ENCODE results near the gene ARHGDIB.

ARHGDIB gene

DNA sequence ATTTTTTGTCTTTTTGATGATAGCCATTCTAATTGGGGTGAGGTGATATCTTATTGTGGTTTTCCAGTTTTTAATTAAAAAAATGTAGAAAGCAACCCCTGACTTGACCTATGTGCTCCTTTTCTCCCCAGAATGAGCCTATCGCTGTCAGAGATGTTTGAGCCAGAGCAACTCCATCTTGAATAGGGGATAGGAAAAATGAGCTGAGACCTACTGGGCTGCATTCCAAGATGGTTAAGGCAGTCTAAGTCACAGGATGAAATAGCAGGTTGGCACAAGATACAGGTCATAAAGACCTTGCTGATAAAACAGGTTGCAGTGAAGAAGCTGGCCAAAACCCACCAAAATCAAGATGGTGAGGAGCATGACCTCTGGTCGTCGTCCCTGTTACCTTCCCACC is 36.9 kb downstream of the ARHGDIB start:
- 0 out of 2 replicates have a peak, but pooled peaks cover 2% of the 10 kb centered on the region for H3K27me3 ChIP-seq (ENCODE audit: low read depth)
- no peak overlapping the region for H3K4me3 ChIP-seq
- in situ Hi-C loops (cut with MboI; ENCODE audit: low sequenced_read_pairs) = no loop called here
- H3K36me3 ChIP-seq (replicated peaks) = no peaks in the 10 kb centered on the region
- H3K9me3 ChIP-seq = no peaks in the 10 kb centered on the region
- H3K4me1 ChIP-seq = no peaks in the 10 kb centered on the region
- no peak for DNase-seq (ENCODE audit: low spot score in 2 of 2)

DNA sequence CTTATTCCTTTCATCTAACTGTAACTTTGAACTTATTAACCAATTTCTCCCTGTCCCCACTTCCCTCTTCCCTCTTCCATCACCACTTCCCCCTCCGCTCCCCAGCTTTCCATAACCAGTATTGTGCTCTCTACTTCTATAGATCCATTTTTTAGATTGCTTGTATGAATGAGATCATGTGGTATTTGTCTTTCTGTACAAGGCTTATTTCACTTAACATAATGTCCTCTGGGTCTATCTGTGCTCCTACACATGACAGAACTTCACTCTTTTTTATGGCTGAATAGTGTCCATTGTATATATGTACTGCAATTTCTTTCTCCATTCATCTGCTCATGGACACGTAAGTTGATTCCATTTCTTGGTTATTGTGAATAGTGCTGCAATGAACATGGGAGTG is 37.5 kb downstream of the ARHGDIB start:
- Histone ChIP-seq H3K36me3 (replicated peaks) (no peaks in the 10 kb centered on the region), H3K4me1 (no peaks in the 10 kb centered on the region), H3K27me3 (ENCODE audit: low read depth) (0 out of 2 replicates have a peak, but pooled peaks cover 2% of the 10 kb centered on the region), H3K4me3 (no peak overlapping the region), H3K9me3 (no peaks in the 10 kb centered on the region)
- in situ Hi-C loops (cut with MboI; ENCODE audit: low sequenced_read_pairs) = no loop called here
- no peak for DNase-seq (ENCODE audit: low spot score in 2 of 2)

DNA sequence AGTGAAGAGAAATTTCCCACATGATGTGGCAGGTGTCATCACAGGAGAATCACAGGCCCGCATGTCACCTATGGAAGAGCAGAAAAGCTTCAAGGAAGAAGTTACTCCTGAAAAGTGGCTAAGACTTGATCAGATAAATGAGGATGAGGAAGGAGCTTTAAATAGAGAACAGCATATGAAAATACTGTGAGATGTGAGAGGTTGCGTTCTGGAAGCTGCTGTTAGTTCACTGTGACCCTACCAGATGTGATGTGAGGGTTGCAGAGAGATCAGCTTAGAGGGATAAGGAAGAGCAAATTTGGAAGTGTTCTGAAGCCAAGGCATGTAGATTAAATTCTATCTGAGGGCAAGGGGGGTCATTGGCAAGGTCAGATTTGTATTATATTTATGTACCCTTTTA is 40.2 kb downstream of the ARHGDIB start:
- Histone ChIP-seq H3K27me3 (ENCODE audit: low read depth) (no peaks in the 10 kb centered on the region), H3K4me1 (no peaks in the 10 kb centered on the region), H3K36me3 (replicated peaks) (no peaks in the 10 kb centered on the region), H3K4me3 (no peak overlapping the region), H3K9me3 (no peaks in the 10 kb centered on the region)
- no peak for DNase-seq (ENCODE audit: low spot score in 2 of 2)
- in situ Hi-C loops (cut with MboI; ENCODE audit: low sequenced_read_pairs) = no loop called here

DNA sequence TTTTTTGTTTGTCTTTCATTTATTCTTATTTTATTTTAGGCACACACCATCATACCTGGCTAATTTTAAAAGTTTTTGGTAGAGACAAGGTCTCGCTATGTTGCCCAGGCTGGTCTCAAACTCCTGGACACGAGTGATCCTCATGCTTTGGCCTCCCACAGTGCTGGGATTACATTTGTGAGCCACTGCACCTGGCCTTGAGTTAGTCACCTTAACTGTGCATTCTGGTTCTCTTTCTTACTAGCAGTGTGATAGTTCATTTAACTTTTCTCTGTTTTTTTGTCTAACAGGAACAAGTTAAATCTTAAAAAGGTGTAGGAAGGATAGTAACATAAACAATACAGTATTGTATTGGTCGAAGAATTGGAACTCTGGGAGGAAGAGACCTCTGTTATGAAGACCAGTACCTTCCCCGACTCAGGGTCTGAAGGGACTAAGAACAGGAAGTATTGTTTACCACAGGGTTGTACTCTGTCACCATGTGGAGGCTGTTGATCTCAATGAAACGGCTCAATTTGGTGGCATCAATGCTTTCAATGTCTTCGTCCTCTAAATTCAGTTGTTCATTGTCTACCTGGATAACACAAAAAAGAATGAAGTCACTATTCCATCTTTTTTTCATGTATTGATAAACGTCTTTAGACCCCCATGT is 40.8 kb downstream of the ARHGDIB start:
- no peak overlapping the region for H3K4me3 ChIP-seq
- in situ Hi-C loops (cut with MboI; ENCODE audit: low sequenced_read_pairs) = no loop called here
- H3K27me3 ChIP-seq (ENCODE audit: low read depth) = no peaks in the 10 kb centered on the region
- H3K36me3 ChIP-seq (replicated peaks) = no peaks in the 10 kb centered on the region
- no peaks in the 10 kb centered on the region for H3K4me1 ChIP-seq
- no peak for DNase-seq (ENCODE audit: low spot score in 2 of 2)
- H3K9me3 ChIP-seq = no peaks in the 10 kb centered on the region

DNA sequence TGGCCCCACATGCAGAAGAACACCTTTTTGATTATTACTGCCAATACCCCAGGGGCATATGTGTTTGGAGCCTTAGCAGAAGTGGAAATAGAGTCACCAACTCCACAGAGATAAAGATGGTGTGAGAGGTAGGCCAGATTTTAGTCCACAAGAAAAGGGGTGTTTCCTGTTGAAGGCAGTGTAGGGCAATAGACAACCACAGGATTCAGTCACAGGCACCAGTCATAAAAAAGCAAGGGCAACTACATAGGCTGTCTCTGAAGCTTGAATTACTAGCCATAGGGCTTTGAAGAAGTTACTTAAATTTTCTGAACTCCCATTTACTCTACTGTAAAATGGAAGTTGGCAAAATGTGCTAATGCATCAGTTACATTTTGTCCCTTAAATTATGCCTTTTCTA is 41.9 kb downstream of the ARHGDIB start:
- DNase-seq (ENCODE audit: low spot score in 2 of 2) = no peak
- Histone ChIP-seq H3K9me3 (no peaks in the 10 kb centered on the region), H3K36me3 (replicated peaks) (no peaks in the 10 kb centered on the region), H3K4me1 (no peaks in the 10 kb centered on the region), H3K4me3 (no peak overlapping the region), H3K27me3 (ENCODE audit: low read depth) (no peaks in the 10 kb centered on the region)
- in situ Hi-C loops (cut with MboI; ENCODE audit: low sequenced_read_pairs) = no loop called here

DNA sequence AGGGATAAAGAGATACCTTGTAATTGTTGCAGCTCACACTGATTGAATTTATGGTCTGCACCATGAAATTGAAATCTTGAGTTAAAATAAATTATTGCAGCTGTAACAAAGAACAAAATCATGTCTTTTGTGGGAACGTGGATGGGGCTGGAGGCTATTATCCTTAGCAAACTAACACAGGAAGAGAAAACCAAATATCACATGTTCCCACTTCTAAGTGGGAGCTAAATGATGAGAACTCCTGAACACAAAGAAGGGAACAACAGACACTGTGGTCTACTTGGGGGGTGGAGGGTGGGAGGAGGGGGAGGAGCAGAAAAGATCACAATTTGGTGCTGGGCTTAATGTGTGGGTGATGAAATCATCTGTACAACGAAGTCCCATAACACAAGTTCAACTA is 45.7 kb downstream of the ARHGDIB start:
- in situ Hi-C loops (cut with MboI; ENCODE audit: low sequenced_read_pairs) = no loop called here
- DNase-seq (ENCODE audit: low spot score in 2 of 2) = no peak

DNA sequence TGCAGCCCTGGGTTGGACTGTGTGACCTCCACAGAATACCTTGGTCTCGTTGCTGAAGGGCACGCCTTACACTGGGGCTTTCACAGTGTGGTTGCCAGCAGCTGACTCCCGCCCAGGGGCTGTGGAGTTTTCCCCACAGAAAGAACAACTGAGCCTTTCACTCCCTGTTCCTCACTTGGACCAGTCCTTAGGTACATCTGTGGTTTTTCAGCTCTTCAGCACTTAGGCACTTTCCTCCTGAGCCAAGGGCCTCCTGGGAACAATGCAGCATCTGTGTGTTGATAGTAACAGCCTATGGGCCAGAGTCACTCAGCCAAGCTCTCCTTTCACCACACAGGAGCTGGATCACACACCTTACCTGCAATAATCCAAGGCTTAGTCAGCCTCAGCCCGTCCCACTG is 48.0 kb downstream of the ARHGDIB start:
- no peaks in the 10 kb centered on the region for H3K36me3 ChIP-seq (replicated peaks)
- H3K27me3 ChIP-seq (ENCODE audit: low read depth) = no peaks in the 10 kb centered on the region
- no peaks in the 10 kb centered on the region for H3K9me3 ChIP-seq
- in situ Hi-C loops (cut with MboI; ENCODE audit: low sequenced_read_pairs) = no loop called here
- H3K4me3 ChIP-seq = no peak overlapping the region
- no peak for DNase-seq (ENCODE audit: low spot score in 2 of 2)
- no peaks in the 10 kb centered on the region for H3K4me1 ChIP-seq

More for the DNA sequence above, 45.7 kb downstream of the ARHGDIB start:
- Histone ChIP-seq H3K36me3 (replicated peaks) (no peaks in the 10 kb centered on the region), H3K9me3 (no peaks in the 10 kb centered on the region), H3K4me3 (no peak overlapping the region), H3K4me1 (no peaks in the 10 kb centered on the region), H3K27me3 (ENCODE audit: low read depth) (no peaks in the 10 kb centered on the region)

DNA sequence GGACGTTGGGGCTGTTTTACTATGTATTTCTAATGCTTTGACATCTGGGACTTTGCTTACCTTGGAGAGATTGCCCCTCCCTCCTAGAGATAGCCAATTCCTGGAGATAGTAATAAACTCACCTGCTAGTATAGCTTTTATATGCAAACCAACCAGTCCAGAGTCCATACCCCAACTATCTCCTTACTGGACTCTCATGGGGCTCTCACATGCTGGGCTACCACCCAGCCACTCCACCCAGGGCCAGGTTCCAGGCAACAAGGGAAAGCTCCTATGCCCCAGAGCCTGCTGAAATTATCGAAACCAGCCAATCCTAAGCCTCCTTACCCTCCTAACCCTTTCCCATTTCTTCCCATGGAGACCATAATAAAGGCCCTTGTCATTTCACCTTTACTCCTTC is 50.3 kb downstream of the ARHGDIB start:
- H3K9me3 ChIP-seq = no peaks in the 10 kb centered on the region
- in situ Hi-C loops (cut with MboI; ENCODE audit: low sequenced_read_pairs) = no loop called here
- H3K4me1 ChIP-seq = no peaks in the 10 kb centered on the region

DNA sequence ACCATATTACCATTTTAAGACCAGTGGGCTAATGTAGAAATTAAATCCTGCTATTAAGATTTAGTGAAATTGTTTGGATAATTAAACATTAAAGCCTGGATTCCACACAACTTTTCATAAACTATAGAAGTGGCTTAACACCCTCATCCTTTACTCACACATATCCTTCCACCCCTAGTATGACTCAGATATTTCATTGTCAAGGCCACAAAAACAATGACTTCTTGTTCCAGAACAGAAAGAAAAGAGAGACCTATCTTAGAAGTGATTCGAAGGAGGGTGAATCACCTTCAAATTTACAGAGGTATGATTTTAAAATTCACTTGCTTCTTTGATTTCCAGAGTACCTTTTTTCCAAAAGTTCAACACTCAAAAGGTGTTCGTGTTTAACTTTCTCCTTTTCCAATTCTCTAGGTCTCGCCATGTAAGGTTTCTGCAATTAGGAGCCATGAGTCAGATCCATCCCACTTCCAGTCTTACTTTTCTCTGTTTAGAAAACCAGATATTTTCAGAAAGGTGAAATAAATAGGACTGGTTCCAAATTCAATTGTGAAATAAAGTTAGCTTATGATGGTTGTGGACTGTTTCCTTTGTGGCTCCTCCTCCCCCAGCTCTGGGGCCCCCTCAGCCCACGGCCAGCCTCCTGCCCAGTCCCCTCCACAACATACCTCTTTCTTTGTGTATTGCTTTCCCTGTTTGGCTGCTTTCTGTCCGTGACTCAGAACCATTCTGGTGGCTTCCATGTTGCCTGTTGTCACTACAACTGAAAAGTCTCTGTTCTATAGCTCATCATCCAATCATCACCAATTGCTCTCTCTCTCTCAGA is 51.1 kb downstream of the ARHGDIB start:
- no peaks in the 10 kb centered on the region for H3K9me3 ChIP-seq
- no peaks in the 10 kb centered on the region for H3K27me3 ChIP-seq (ENCODE audit: low read depth)
- DNase-seq (ENCODE audit: low spot score in 2 of 2) = no peak
- no peaks in the 10 kb centered on the region for H3K36me3 ChIP-seq (replicated peaks)
- H3K4me3 ChIP-seq = no peak overlapping the region
- H3K4me1 ChIP-seq = no peaks in the 10 kb centered on the region
- in situ Hi-C loops (cut with MboI; ENCODE audit: low sequenced_read_pairs) = no loop called here

More for the DNA sequence above, 50.3 kb downstream of the ARHGDIB start:
- no peak for DNase-seq (ENCODE audit: low spot score in 2 of 2)
- H3K4me3 ChIP-seq = no peak overlapping the region
- H3K27me3 ChIP-seq (ENCODE audit: low read depth) = no peaks in the 10 kb centered on the region
- H3K36me3 ChIP-seq (replicated peaks) = no peaks in the 10 kb centered on the region

DNA sequence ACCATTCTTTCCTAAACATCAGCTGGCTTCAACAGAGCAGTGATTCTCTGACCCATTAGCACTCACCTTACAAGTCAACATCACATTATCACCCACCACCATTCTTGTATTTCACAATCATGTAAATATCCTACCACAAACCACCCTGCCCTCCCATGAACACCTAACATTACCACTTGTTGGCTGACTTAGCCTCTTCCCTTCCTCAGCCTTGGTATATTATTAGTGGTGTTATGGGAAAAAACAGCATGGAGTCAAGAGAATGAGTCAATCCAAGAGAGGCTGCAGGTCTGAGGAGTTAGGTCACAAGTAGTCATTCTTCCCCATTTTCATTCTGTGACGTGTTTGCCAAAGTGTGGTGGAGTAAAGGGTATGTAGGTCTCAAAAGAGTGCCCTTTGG is 53.4 kb downstream of the ARHGDIB start:
- Histone ChIP-seq H3K9me3 (no peaks in the 10 kb centered on the region), H3K4me1 (no peaks in the 10 kb centered on the region), H3K27me3 (ENCODE audit: low read depth) (no peaks in the 10 kb centered on the region), H3K36me3 (replicated peaks) (no peaks in the 10 kb centered on the region), H3K4me3 (no peak overlapping the region)
- no peak for DNase-seq (ENCODE audit: low spot score in 2 of 2)
- in situ Hi-C loops (cut with MboI; ENCODE audit: low sequenced_read_pairs) = no loop called here

DNA sequence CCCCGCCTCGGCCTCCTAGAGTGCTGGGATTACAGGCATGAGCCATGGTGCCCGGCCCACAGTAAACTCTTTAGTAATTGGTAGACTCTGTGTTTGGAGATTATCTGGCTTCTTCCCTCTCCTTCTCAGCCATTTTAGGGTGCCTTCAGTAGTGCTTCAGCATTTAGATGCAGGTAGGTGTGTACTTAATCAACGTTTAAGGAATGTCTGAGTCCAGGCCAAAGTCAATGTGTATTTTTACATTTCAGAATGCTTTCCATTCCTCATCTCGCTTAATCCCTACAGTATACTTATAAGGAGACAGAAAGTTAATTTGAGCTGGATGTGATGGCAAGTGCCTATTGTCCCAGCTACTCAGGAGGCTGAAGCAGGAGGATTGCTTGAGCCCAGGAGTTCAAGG is 55.3 kb downstream of the ARHGDIB start:
- H3K27me3 ChIP-seq (ENCODE audit: low read depth) = no peaks in the 10 kb centered on the region
- in situ Hi-C loops (cut with MboI; ENCODE audit: low sequenced_read_pairs) = no loop called here
- H3K9me3 ChIP-seq = no peaks in the 10 kb centered on the region
- no peaks in the 10 kb centered on the region for H3K4me1 ChIP-seq
- no peaks in the 10 kb centered on the region for H3K36me3 ChIP-seq (replicated peaks)
- no peak overlapping the region for H3K4me3 ChIP-seq
- no peak for DNase-seq (ENCODE audit: low spot score in 2 of 2)

DNA sequence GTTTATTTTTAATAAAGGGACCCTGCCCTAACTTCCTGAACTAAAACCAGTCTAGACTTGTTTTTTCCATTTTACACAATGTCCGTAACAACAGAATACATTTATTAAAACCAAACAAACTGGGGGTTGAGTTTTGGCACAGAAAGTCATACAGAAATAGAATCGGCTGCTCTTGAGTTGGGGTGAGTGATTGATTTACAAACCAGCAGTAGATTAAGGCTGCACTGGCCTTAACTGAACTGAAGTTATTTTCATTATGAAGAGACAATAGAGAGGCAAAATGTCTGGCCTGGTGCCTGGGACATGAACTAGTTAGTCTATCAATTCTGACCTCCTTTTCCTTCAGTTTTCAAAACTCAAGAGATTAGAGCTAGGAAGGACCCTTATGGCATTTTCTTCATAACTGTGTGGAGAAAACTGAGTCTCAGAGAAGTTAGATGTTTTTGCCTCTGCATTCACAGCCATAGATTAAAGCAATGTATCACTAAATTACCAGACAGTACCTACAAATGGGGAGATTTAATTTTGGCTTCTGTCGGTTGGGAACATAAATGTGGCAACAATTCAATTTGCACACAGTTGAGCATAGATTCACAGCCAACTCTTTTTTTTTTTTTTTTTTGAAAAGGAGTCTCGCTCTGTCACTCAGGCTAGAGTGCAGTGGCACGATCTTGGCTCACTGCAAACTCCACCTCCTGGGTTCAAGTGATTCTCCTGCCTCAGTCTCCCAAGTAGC is 56.0 kb downstream of the ARHGDIB start:
- Histone ChIP-seq H3K27me3 (ENCODE audit: low read depth) (no peaks in the 10 kb centered on the region), H3K36me3 (replicated peaks) (no peaks in the 10 kb centered on the region), H3K9me3 (no peaks in the 10 kb centered on the region), H3K4me3 (no peak overlapping the region), H3K4me1 (no peaks in the 10 kb centered on the region)
- in situ Hi-C loops (cut with MboI; ENCODE audit: low sequenced_read_pairs) = no loop called here
- no peak for DNase-seq (ENCODE audit: low spot score in 2 of 2)

DNA sequence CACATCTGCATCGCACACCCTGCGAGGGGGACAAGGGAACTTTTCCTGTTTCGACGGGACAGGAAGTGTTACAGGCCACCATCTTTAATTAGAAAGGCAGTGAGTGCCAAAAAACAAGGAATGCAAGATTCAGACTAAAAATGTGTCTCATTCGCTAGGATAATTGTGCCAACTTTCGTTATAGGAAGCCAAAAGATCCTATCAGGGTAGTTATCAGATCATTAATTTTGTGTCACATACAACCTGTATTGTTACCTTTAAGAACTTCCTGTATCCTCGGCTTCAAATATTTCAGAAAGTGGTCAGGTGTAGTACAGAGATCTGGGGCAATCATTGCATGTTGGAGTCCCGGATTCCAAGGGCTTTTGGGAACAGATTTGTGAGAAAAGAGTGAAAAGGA is 56.5 kb downstream of the ARHGDIB start:
- Histone ChIP-seq H3K4me3 (no peak overlapping the region), H3K4me1 (no peaks in the 10 kb centered on the region), H3K36me3 (replicated peaks) (no peaks in the 10 kb centered on the region), H3K27me3 (ENCODE audit: low read depth) (no peaks in the 10 kb centered on the region), H3K9me3 (no peaks in the 10 kb centered on the region)
- no peak for DNase-seq (ENCODE audit: low spot score in 2 of 2)
- in situ Hi-C loops (cut with MboI; ENCODE audit: low sequenced_read_pairs) = no loop called here
